SU-DHL-6 (cell line): Measurements from ENCODE around the gene DTNBP1.

Experiments used
- EZH2phosphoT487 ChIP-seq: fragments of 200-600 bp; sonication (generic), shearing (Covaris generic); conservative IDR thresholded peaks from 2 replicates; pipeline ENCODE4 v1.6.1; 2018; ENCODE audit warnings: mild to moderate bottlenecking, antibody characterized with exemption, low read length, moderate library complexity, mixed read lengths
- TF ChIP-seq, protein P1 (sequence below): fragments of 200-600 bp; sonication (generic); IDR thresholded peaks from one replicate; pipeline ENCODE4 v1.5.1; 2017; ENCODE audit warnings: antibody characterized with exemption, mild to moderate bottlenecking, low read length, moderate library complexity; ENCODE audit not compliant: insufficient read depth, poor library complexity, severe bottlenecking

DNA sequence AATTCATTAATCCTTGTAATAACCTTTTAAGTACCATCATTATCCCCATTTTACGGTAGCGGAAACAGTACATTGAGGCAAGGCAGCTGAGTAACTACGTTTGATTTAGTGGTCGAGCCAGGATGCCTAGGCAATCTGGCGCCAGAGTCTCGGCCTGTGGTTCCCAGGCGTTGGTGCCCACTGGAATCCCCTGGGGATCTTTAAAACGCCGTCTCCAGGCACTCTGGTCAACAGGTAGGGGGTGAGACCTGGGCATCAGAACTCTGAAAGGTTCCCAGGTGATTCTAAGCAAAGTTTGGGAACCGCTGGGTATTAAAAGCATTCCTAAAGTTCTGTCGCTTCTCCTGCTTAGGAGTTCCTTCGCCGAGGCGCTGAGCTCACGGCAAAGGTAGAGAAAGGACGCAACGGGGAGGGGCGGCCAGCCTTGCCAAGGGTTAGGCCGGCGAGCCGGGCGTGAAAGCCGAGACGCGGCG lies 939 bp downstream of the DTNBP1 start:
- TF ChIP-seq, protein P1, sequence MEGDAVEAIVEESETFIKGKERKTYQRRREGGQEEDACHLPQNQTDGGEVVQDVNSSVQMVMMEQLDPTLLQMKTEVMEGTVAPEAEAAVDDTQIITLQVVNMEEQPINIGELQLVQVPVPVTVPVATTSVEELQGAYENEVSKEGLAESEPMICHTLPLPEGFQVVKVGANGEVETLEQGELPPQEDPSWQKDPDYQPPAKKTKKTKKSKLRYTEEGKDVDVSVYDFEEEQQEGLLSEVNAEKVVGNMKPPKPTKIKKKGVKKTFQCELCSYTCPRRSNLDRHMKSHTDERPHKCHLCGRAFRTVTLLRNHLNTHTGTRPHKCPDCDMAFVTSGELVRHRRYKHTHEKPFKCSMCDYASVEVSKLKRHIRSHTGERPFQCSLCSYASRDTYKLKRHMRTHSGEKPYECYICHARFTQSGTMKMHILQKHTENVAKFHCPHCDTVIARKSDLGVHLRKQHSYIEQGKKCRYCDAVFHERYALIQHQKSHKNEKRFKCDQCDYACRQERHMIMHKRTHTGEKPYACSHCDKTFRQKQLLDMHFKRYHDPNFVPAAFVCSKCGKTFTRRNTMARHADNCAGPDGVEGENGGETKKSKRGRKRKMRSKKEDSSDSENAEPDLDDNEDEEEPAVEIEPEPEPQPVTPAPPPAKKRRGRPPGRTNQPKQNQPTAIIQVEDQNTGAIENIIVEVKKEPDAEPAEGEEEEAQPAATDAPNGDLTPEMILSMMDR: no peak
- TF ChIP-seq EZH2phosphoT487: no peak
